HEK293 (cell line): Measurements from ENCODE around the gene CCND3.

ENCODE experiments used
- OSR2 ChIP-seq: fragments of 450-650 bp; formaldehyde crosslinking; IDR thresholded peaks from 2 replicates; pipeline ENCODE4 v1.5.1; 2016; ENCODE audit warnings: missing biosample characterization, missing genetic modification characterization
- TRIM28 ChIP-seq: IDR thresholded peaks from 2 replicates; pipeline ENCODE4 v1.6.1; 2011; ENCODE audit warnings: low read length, control low read depth, borderline replicate concordance
- YY2 ChIP-seq: fragments of 450-650 bp; formaldehyde crosslinking; IDR thresholded peaks from 2 replicates; pipeline ENCODE4 v1.5.1; 2016; ENCODE audit warnings: missing biosample characterization, missing genetic modification characterization
- ZBTB17 ChIP-seq: fragments of 450-650 bp; formaldehyde crosslinking; IDR thresholded peaks from 2 replicates; pipeline ENCODE4 v1.5.1; 2016; ENCODE audit warnings: missing biosample characterization, missing genetic modification characterization
- ZIC2 ChIP-seq: fragments of 450-650 bp; formaldehyde crosslinking; IDR thresholded peaks from 2 replicates; pipeline ENCODE4 v1.5.1; 2016; ENCODE audit warnings: missing biosample characterization, missing genetic modification characterization
- ZNF10 ChIP-seq: fragments of 450-650 bp; formaldehyde crosslinking; IDR thresholded peaks from 2 replicates; pipeline ENCODE4 v1.5.1; 2017; ENCODE audit warnings: missing biosample characterization, missing genetic modification characterization
- ZNF202 ChIP-seq: fragments of 450-650 bp; formaldehyde crosslinking; IDR thresholded peaks from 2 replicates; pipeline ENCODE4 v1.5.1; 2016; ENCODE audit warnings: missing biosample characterization, missing genetic modification characterization, borderline replicate concordance
- ZNF24 ChIP-seq: fragments of 450-650 bp; formaldehyde crosslinking; IDR thresholded peaks from 2 replicates; pipeline ENCODE4 v1.5.1; 2016; ENCODE audit warnings: missing biosample characterization, missing genetic modification characterization
- ZNF311 ChIP-seq: fragments of 450-650 bp; formaldehyde crosslinking; IDR thresholded peaks from 2 replicates; pipeline ENCODE4 v1.5.1; 2017; ENCODE audit warnings: missing biosample characterization, missing genetic modification characterization, borderline replicate concordance
- ZNF324 ChIP-seq: fragments of 450-650 bp; formaldehyde crosslinking; IDR thresholded peaks from 2 replicates; pipeline ENCODE4 v1.5.1; 2016; ENCODE audit warnings: missing biosample characterization, missing genetic modification characterization
- ZNF354C ChIP-seq: fragments of 450-650 bp; formaldehyde crosslinking; IDR thresholded peaks from 2 replicates; pipeline ENCODE4 v1.5.1; 2016; ENCODE audit warnings: missing biosample characterization, missing genetic modification characterization, low read depth, borderline replicate concordance
- ZNF621 ChIP-seq: fragments of 450-650 bp; formaldehyde crosslinking; IDR thresholded peaks from 2 replicates; pipeline ENCODE4 v1.5.1; 2017; ENCODE audit warnings: missing biosample characterization, missing genetic modification characterization
- ZNF624 ChIP-seq: fragments of 450-650 bp; formaldehyde crosslinking; IDR thresholded peaks from 2 replicates; pipeline ENCODE4 v1.5.1; 2017; ENCODE audit warnings: missing biosample characterization, missing genetic modification characterization
- ZNF626 ChIP-seq: fragments of 450-650 bp; sonication (Bioruptor Pico); formaldehyde crosslinking; IDR thresholded peaks from 2 replicates; pipeline ENCODE4 v1.5.1; 2018; ENCODE audit warnings: missing biosample characterization, missing genetic modification characterization, inconsistent platforms
- ZNF654 ChIP-seq: fragments of 450-650 bp; formaldehyde crosslinking; IDR thresholded peaks from 2 replicates; pipeline ENCODE4 v1.5.1; 2016; ENCODE audit warnings: low read depth, missing biosample characterization, missing genetic modification characterization
- ZNF660 ChIP-seq: fragments of 450-650 bp; IDR thresholded peaks from 2 replicates; pipeline ENCODE4 v1.5.1; 2018; ENCODE audit warnings: missing biosample characterization, mild to moderate bottlenecking, missing genetic modification characterization
- ZNF777 ChIP-seq: fragments of 450-650 bp; formaldehyde crosslinking; IDR thresholded peaks from 2 replicates; pipeline ENCODE4 v1.5.1; 2017; ENCODE audit warnings: missing biosample characterization, missing genetic modification characterization, borderline replicate concordance
- ZNF785 ChIP-seq: fragments of 450-650 bp; formaldehyde crosslinking; IDR thresholded peaks from 2 replicates; pipeline ENCODE4 v1.5.1; 2016; ENCODE audit warnings: missing biosample characterization, missing genetic modification characterization
- ZNF830 ChIP-seq: fragments of 450-650 bp; IDR thresholded peaks from 2 replicates; pipeline ENCODE4 v1.5.0; 2018; ENCODE audit warnings: missing biosample characterization, missing genetic modification characterization, low read depth, mild to moderate bottlenecking, moderate library complexity
- ZNF843 ChIP-seq: fragments of 450-650 bp; formaldehyde crosslinking; IDR thresholded peaks from 2 replicates; pipeline ENCODE4 v1.5.1; 2016; ENCODE audit warnings: missing biosample characterization, missing genetic modification characterization
- TF ChIP-seq, protein P1 (sequence below): sonication (generic); formaldehyde crosslinking; IDR thresholded peaks from 2 replicates; pipeline ENCODE4 v1.8.1; 2022; ENCODE audit warnings: mild to moderate bottlenecking, moderate library complexity, missing genetic modification reagents
- TF ChIP-seq, protein P2 (sequence below): fragments of 450-650 bp; formaldehyde crosslinking; IDR thresholded peaks from 2 replicates; pipeline ENCODE4 v1.5.1; 2016; ENCODE audit warnings: missing biosample characterization, missing genetic modification characterization, low read depth
- TF ChIP-seq, protein P3 (sequence below): fragments of 450-650 bp; formaldehyde crosslinking; IDR thresholded peaks from 2 replicates; pipeline ENCODE4 v1.5.1; 2016; ENCODE audit warnings: missing biosample characterization, missing genetic modification characterization
- TF ChIP-seq, protein P4 (sequence below): fragments of 450-650 bp; formaldehyde crosslinking; IDR thresholded peaks from 2 replicates; pipeline ENCODE4 v1.5.1; 2016; ENCODE audit warnings: missing biosample characterization, missing genetic modification characterization
- TF ChIP-seq, protein P5 (sequence below): fragments of 450-650 bp; formaldehyde crosslinking; IDR thresholded peaks from 2 replicates; pipeline ENCODE4 v1.5.1; 2017; ENCODE audit warnings: missing biosample characterization, mild to moderate bottlenecking, missing genetic modification characterization, moderate library complexity
- TF ChIP-seq, protein P6 (sequence below): fragments of 450-650 bp; formaldehyde crosslinking; IDR thresholded peaks from 2 replicates; pipeline ENCODE4 v1.5.1; 2016; ENCODE audit warnings: missing biosample characterization, missing genetic modification characterization, low read depth
- TF ChIP-seq, protein P7 (sequence below): fragments of 450-650 bp; formaldehyde crosslinking; IDR thresholded peaks from 2 replicates; pipeline ENCODE4 v1.5.1; 2017; ENCODE audit warnings: missing biosample characterization, missing genetic modification characterization

Gene CCND3

DNA sequence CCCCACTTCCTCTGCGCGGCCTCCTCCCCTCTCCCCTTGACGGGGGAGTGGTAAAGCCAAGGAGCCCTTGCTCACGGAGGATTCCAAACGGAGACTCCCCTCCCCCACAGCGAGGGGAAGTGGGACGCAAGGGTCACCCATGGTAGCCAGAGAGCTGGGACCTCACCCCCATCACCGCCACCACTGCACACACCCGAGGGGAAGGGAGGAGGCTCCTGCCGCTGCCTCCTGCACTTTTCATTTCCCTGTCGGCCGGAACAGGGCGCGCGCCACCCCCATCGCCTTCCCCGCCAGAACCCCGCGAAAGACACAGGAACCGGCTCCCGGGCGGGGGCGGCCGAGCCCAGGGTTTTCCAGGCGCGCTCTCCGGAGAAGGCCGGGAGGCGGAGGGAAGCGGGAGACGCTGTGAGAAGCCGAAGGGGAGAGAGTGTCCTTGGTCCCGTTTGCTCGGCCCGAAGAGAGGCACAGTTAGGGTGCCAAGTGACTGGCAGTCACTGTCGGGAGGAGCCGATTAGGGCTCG lies 789 bp downstream of the CCND3 start (continued):
- TF ChIP-seq, protein P1, sequence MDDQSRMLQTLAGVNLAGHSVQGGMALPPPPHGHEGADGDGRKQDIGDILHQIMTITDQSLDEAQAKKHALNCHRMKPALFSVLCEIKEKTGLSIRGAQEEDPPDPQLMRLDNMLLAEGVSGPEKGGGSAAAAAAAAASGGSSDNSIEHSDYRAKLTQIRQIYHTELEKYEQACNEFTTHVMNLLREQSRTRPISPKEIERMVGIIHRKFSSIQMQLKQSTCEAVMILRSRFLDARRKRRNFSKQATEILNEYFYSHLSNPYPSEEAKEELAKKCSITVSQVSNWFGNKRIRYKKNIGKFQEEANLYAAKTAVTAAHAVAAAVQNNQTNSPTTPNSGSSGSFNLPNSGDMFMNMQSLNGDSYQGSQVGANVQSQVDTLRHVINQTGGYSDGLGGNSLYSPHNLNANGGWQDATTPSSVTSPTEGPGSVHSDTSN (CRISPR knock-in tag), result no peak
- TF ChIP-seq ZNF626 (tag by site-specific recombination) (no peak), ZNF843 (tag by site-specific recombination) (no peak), ZNF660 (no peak), OSR2 (no peak), ZNF311 (no peak), ZNF324 (no peak), YY2 (no peak), ZNF785 (no peak), ZNF202 (tag by site-specific recombination) (no peak), ZNF621 (no peak), ZBTB17 (tag by site-specific recombination) (no peak; the same call in 1 of the 2 replicates), ZIC2 (tag by site-specific recombination) (no peak), ZNF654 (tag by site-specific recombination) (no peak), ZNF24 (tag by site-specific recombination) (no peak), ZNF624 (tag by site-specific recombination) (no peak), TRIM28 (no peak), ZNF830 (tag by site-specific recombination) (no peak), ZNF777 (tag by site-specific recombination) (no peak), ZNF10 (tag by site-specific recombination) (no peak), ZNF354C (tag by site-specific recombination) (no peak)
- TF ChIP-seq, protein P2, sequence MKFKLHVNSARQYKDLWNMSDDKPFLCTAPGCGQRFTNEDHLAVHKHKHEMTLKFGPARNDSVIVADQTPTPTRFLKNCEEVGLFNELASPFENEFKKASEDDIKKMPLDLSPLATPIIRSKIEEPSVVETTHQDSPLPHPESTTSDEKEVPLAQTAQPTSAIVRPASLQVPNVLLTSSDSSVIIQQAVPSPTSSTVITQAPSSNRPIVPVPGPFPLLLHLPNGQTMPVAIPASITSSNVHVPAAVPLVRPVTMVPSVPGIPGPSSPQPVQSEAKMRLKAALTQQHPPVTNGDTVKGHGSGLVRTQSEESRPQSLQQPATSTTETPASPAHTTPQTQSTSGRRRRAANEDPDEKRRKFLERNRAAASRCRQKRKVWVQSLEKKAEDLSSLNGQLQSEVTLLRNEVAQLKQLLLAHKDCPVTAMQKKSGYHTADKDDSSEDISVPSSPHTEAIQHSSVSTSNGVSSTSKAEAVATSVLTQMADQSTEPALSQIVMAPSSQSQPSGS, result no peak
- TF ChIP-seq, protein P3, sequence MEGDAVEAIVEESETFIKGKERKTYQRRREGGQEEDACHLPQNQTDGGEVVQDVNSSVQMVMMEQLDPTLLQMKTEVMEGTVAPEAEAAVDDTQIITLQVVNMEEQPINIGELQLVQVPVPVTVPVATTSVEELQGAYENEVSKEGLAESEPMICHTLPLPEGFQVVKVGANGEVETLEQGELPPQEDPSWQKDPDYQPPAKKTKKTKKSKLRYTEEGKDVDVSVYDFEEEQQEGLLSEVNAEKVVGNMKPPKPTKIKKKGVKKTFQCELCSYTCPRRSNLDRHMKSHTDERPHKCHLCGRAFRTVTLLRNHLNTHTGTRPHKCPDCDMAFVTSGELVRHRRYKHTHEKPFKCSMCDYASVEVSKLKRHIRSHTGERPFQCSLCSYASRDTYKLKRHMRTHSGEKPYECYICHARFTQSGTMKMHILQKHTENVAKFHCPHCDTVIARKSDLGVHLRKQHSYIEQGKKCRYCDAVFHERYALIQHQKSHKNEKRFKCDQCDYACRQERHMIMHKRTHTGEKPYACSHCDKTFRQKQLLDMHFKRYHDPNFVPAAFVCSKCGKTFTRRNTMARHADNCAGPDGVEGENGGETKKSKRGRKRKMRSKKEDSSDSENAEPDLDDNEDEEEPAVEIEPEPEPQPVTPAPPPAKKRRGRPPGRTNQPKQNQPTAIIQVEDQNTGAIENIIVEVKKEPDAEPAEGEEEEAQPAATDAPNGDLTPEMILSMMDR (tag by site-specific recombination), result peak; percentile 15
- TF ChIP-seq, protein P4, sequence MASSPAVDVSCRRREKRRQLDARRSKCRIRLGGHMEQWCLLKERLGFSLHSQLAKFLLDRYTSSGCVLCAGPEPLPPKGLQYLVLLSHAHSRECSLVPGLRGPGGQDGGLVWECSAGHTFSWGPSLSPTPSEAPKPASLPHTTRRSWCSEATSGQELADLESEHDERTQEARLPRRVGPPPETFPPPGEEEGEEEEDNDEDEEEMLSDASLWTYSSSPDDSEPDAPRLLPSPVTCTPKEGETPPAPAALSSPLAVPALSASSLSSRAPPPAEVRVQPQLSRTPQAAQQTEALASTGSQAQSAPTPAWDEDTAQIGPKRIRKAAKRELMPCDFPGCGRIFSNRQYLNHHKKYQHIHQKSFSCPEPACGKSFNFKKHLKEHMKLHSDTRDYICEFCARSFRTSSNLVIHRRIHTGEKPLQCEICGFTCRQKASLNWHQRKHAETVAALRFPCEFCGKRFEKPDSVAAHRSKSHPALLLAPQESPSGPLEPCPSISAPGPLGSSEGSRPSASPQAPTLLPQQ (tag by site-specific recombination), result no peak
- TF ChIP-seq, protein P5, sequence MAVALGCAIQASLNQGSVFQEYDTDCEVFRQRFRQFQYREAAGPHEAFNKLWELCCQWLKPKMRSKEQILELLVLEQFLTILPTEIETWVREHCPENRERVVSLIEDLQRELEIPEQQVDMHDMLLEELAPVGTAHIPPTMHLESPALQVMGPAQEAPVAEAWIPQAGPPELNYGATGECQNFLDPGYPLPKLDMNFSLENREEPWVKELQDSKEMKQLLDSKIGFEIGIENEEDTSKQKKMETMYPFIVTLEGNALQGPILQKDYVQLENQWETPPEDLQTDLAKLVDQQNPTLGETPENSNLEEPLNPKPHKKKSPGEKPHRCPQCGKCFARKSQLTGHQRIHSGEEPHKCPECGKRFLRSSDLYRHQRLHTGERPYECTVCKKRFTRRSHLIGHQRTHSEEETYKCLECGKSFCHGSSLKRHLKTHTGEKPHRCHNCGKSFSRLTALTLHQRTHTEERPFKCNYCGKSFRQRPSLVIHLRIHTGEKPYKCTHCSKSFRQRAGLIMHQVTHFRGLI (tag by site-specific recombination), result no peak
- TF ChIP-seq, protein P6, sequence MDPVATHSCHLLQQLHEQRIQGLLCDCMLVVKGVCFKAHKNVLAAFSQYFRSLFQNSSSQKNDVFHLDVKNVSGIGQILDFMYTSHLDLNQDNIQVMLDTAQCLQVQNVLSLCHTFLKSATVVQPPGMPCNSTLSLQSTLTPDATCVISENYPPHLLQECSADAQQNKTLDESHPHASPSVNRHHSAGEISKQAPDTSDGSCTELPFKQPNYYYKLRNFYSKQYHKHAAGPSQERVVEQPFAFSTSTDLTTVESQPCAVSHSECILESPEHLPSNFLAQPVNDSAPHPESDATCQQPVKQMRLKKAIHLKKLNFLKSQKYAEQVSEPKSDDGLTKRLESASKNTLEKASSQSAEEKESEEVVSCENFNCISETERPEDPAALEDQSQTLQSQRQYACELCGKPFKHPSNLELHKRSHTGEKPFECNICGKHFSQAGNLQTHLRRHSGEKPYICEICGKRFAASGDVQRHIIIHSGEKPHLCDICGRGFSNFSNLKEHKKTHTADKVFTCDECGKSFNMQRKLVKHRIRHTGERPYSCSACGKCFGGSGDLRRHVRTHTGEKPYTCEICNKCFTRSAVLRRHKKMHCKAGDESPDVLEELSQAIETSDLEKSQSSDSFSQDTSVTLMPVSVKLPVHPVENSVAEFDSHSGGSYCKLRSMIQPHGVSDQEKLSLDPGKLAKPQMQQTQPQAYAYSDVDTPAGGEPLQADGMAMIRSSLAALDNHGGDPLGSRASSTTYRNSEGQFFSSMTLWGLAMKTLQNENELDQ (tag by site-specific recombination), result no peak
- TF ChIP-seq, protein P7, sequence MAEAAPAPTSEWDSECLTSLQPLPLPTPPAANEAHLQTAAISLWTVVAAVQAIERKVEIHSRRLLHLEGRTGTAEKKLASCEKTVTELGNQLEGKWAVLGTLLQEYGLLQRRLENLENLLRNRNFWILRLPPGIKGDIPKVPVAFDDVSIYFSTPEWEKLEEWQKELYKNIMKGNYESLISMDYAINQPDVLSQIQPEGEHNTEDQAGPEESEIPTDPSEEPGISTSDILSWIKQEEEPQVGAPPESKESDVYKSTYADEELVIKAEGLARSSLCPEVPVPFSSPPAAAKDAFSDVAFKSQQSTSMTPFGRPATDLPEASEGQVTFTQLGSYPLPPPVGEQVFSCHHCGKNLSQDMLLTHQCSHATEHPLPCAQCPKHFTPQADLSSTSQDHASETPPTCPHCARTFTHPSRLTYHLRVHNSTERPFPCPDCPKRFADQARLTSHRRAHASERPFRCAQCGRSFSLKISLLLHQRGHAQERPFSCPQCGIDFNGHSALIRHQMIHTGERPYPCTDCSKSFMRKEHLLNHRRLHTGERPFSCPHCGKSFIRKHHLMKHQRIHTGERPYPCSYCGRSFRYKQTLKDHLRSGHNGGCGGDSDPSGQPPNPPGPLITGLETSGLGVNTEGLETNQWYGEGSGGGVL (tag by site-specific recombination), result peak; percentile 75
